Ascending aorta (tissue), 2 donors: Measurements from ENCODE around the gene CRELD2. TPM values are rescaled to one million over a fixed set of nuclear protein-coding genes. Genes with fewer than 3 reads are reported as not detected.

Experiments used
- DNase-seq, 2 donors: peaks; one replicate each; pipeline ENCODE4 v3.0.0-alpha.2; 2019; ENCODE audit warnings: low spot score in 2 of 2
- H3K27ac ChIP-seq, 2 donors: fragments of 200-600 bp; sonication (generic); one replicate each; pipeline ENCODE4 v1.5.1; 2016 to 2017; ENCODE audit warnings: mild to moderate bottlenecking in 1 of 2
- H3K27me3 ChIP-seq: fragments of 200-600 bp; sonication (generic); one replicate; pipeline ENCODE4 v1.5.1; 2017
- H3K36me3 ChIP-seq, 2 donors: fragments of 200-600 bp; sonication (generic); one replicate each; pipeline ENCODE4 v1.5.1; 2016
- H3K4me1 ChIP-seq, 2 donors: fragments of 200-600 bp; sonication (generic); one replicate each; pipeline ENCODE4 v1.5.1; 2016 to 2017; ENCODE audit warnings: mild to moderate bottlenecking in 1 of 2
- H3K4me3 ChIP-seq, 2 donors: fragments of 200-600 bp; sonication (generic); one replicate each; pipeline ENCODE4 v1.5.1; 2016 to 2017; ENCODE audit warnings: mild to moderate bottlenecking in 1 of 2
- H3K9me3 ChIP-seq, 2 donors: fragments of 200-600 bp; sonication (generic); one replicate each; pipeline ENCODE4 v1.5.1; 2016
- CTCF ChIP-seq, 3 experiments: fragments of 200-600 bp in 2 of 3; fragments of 450-650 bp in 1 of 3; sonication (generic) in 2 of 3; IDR thresholded peaks; one replicate each; pipeline ENCODE4 v1.5.1; 2016 to 2019; ENCODE audit warnings: antibody characterized with exemption in 3 of 3, mild to moderate bottlenecking in 1 of 3, moderate library complexity in 1 of 3
- intact Hi-C: fragments of 100-400 bp; cut with DNase I; formaldehyde crosslinking; loops from one replicate; pipeline ENCODE4 v1.15.1; 2023
- total RNA-seq: library from RNA; depleted of rRNA; stranded (reverse); fragments of >200 nt; gene quantifications from one replicate; pipeline ENCODE4 v1.1.0, GENCODE V29; 2016

The CRELD2 gene
- total RNA-seq, 1 donor from 2014 or later, result 61.8 TPM

- H3K27ac ChIP-seq, result peak overlapping the region; percentile 86 to 98
- peak in 1 of 2 donors; percentile 80 for DNase-seq
- intact Hi-C loops, result loop anchor here (5.0 to 10.0 kb wide), 2 partner anchors 269 to 371 kb away; partner anchors contain the start of genes PLXNB2 and SELENOO
- TF ChIP-seq CTCF (IDR thresholded peaks at IDR 0.05), result no peak
- H3K4me3 ChIP-seq, result no peak overlapping the region
- no peaks in the 10 kb centered on the region for H3K9me3 ChIP-seq
- no peaks in the 10 kb centered on the region for H3K36me3 ChIP-seq
- no peaks in the 10 kb centered on the region for H3K27me3 ChIP-seq
- peaks cover 15 to 43% of the 10 kb centered on the region in 2 donors for H3K4me1 ChIP-seq
These were observed 15.1 kb downstream of the CRELD2 start for GRCh38 chr22:49933236-49934159.

GRCh38 chr22:49934160-49934890, 15.9 kb downstream of the CRELD2 start:
- peak in 1 of 2 donors; percentile 52 for DNase-seq
- Histone ChIP-seq H3K4me3 (peak overlapping the region; percentile 51 to 72), H3K36me3 (no peaks in the 10 kb centered on the region), H3K27ac (peak overlapping the region; percentile 86 to 98), H3K4me1 (peaks cover 15 to 41% of the 10 kb centered on the region in 2 donors), H3K27me3 (no peaks in the 10 kb centered on the region), H3K9me3 (no peaks in the 10 kb centered on the region)
- no peak for TF ChIP-seq CTCF (IDR thresholded peaks at IDR 0.05)
- intact Hi-C loops, result loop anchor here (5.0 to 10.0 kb wide), 2 partner anchors 268 to 370 kb away; partner anchors contain the start of genes PLXNB2 and SELENOO

DNA sequence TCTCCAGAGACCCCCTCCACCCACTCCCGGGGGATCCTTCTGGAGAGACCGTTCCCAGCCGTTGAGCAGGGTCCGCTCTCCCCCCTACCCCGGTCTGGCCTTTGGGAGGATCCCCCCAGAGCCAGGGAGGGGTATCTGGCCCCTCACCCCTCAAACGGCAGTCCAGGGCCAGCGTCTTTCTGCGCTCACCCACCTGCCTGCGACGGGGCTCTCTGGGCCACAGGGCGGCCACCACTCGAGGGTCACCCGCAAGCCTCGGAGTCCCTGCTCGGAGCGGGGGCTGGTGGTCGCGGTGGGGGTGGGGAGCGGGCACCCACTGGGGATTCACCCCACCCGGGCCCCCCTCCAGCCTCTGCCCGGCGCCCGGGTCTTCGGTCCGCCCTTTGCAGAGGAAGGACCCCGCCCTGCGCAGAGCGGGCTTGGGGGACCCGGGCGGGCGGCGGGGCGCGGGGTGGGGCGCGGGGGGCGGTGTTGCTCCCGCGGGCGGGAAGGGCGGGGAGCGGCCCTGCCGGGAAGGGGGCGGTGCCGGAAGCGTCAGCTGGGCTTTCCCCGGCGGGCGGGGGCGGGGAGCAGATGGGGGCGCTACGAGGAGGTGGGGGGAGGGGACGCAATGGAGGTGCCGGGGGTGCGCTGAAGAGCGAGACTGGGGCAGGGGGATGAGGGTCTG, 16.6 kb downstream of the CRELD2 start:
- Histone ChIP-seq H3K27ac (peak overlapping the region; percentile 86 to 98), H3K4me1 (peaks cover 15 to 41% of the 10 kb centered on the region in 2 donors), H3K9me3 (no peaks in the 10 kb centered on the region), H3K4me3 (peak overlapping the region; percentile 51 to 72), H3K27me3 (no peaks in the 10 kb centered on the region), H3K36me3 (no peaks in the 10 kb centered on the region)
- no peak for TF ChIP-seq CTCF (IDR thresholded peaks at IDR 0.05)
- DNase-seq, result peak in 1 of 2 donors; percentile 88
- intact Hi-C loops, result loop anchor here (5.0 to 10.0 kb wide), 2 partner anchors 267 to 370 kb away; partner anchors contain the start of genes PLXNB2 and SELENOO

DNA sequence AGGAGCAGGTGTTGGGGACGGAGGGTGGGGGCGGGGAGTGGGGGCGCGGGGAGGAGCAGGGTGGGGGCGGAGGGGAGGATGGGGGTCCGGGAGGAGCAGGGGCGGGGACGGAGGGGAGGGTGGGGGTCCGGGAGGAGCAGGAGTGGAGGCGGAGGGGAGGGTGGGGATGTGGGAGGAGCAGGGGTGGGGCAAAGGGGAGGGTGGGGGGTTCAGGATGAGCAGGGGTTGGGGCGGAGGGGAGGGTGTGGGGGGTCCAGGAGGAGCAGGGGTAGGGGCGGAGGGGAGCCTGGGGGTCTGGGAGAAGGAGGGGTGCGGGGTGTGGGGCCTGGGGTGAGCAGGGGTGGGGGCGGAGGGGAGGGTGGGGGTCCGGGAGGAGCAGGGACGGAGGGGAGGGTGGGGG, 17.1 kb downstream of the CRELD2 start:
- intact Hi-C loops, result loop anchor here (10.0 kb wide), 1 partner anchor 369 kb away; the partner anchor contains the start of gene PLXNB2
- no peak for TF ChIP-seq CTCF (IDR thresholded peaks at IDR 0.05)
- Histone ChIP-seq H3K36me3 (no peaks in the 10 kb centered on the region), H3K27ac (peak overlapping the region; percentile 86 to 98), H3K4me3 (peak overlapping the region; percentile 51 to 72), H3K4me1 (peaks cover 15 to 41% of the 10 kb centered on the region in 2 donors), H3K9me3 (no peaks in the 10 kb centered on the region), H3K27me3 (no peaks in the 10 kb centered on the region)
- DNase-seq, result no peak
